GM12878 (cell line): ENCODE measurements around the gene PLEKHG2. TPM values are rescaled to one million over a fixed set of nuclear protein-coding genes. Genes with fewer than 3 reads are reported as not detected.
A peak's percentile ranks its signal among the peaks of the same experiment; 100 is the strongest.

Experiments
- ATAC-seq: fragments of 200-7000 bp; cut with Tn5 transposase; 3 replicates; pipeline ENCODE4 v1.9.1; 2020; ENCODE audit warnings: mild to moderate bottlenecking, moderate library complexity
- BruUV-seq: library from RNA; stranded (reverse); fragments of 400-500 nt; replicated peaks from 2 replicates; lab custom pipeline; 2021; lab: Mats Ljungman, UMichigan
- CTCF ChIA-PET: fragments of 300-600 bp; sonication (Branson Sonifier 250); formaldehyde crosslinking; extraction: SDS; loops from one replicate; lab custom pipeline; 2021; ENCODE audit warnings: inconsistent platforms; lab: Yijun Ruan, JAX
- POLR2A ChIA-PET: fragments of 350-600 bp; formaldehyde crosslinking; extraction: SDS; loops from one replicate; lab custom pipeline; 2021; ENCODE audit warnings: inconsistent platforms; lab: Charles Lee
- RAD21 ChIA-PET: fragments of 300-600 bp; sonication (Branson Sonifier 250); formaldehyde crosslinking; loops from one replicate; lab custom pipeline; 2023; ENCODE audit warnings: antibody characterized with exemption; ENCODE audit not compliant: unreplicated experiment; lab: Charles Lee
- SMC1A ChIA-PET: fragments of 300-600 bp; sonication (Branson Sonifier 250); formaldehyde crosslinking; loops from one replicate; lab custom pipeline; 2023; ENCODE audit not compliant: unreplicated experiment, uncharacterized antibody; lab: Charles Lee
- DNase-seq: peaks from one replicate; pipeline ENCODE4 v3.0.0-alpha.2; 2011; ENCODE audit warnings: low read depth, low spot score
- FAIRE-seq: peaks from 3 replicates; lab custom pipeline; 2011; peaks lifted over from hg19 to GRCh38; lab: Jason Lieb, UNC
- H2AFZ ChIP-seq: 2 replicates; pipeline ENCODE4 v1.6.0; 2011; ENCODE audit warnings: low read depth, low read length, control low read depth; ENCODE audit not compliant: control insufficient read depth
- H3K27ac ChIP-seq: 2 replicates; pipeline ENCODE4 v1.5.1; 2011; ENCODE audit warnings: control low read depth; ENCODE audit not compliant: control insufficient read depth, insufficient read depth
- H3K27me3 ChIP-seq, 2 experiments: replicated peaks in 1 of 2; 2 replicates each; pipeline versions ENCODE4 v1.6.0 to v1.6.1; 2011; ENCODE audit warnings: low read length in 1 of 2; ENCODE audit not compliant: control insufficient read depth in 2 of 2, insufficient read depth in 2 of 2
- H3K36me3 ChIP-seq, 2 experiments: 2 replicates each; pipeline ENCODE4 v1.5.1; 2011; ENCODE audit warnings: low read length in 1 of 2; ENCODE audit not compliant: control insufficient read depth in 2 of 2, insufficient read depth in 2 of 2
- H3K4me1 ChIP-seq: 2 replicates; pipeline ENCODE4 v1.6.1; 2011; ENCODE audit warnings: mild to moderate bottlenecking, low read length, moderate library complexity, mixed read lengths; ENCODE audit not compliant: control insufficient read depth, insufficient read depth
- H3K4me2 ChIP-seq: 2 replicates; pipeline ENCODE4 v1.6.0; 2011; ENCODE audit warnings: control low read depth; ENCODE audit not compliant: control insufficient read depth, insufficient read depth
- H3K4me3 ChIP-seq: fragments of 200-600 bp; sonication (generic); 2 replicates; pipeline ENCODE4 v1.5.1; 2016
- H3K79me2 ChIP-seq: 2 replicates; pipeline ENCODE4 v1.6.0; 2011; ENCODE audit warnings: low read length; ENCODE audit not compliant: control insufficient read depth, insufficient read depth
- H3K9ac ChIP-seq: 2 replicates; pipeline ENCODE4 v1.8.0; 2011; ENCODE audit warnings: low read length, control low read depth, mixed read lengths; ENCODE audit not compliant: control insufficient read depth, insufficient read depth
- H3K9me3 ChIP-seq: replicated peaks from 3 replicates; pipeline ENCODE4 v1.5.1; 2011; ENCODE audit warnings: mild to moderate bottlenecking, low read length; ENCODE audit not compliant: control insufficient read depth, insufficient read depth
- H4K20me1 ChIP-seq: 2 replicates; pipeline ENCODE4 v1.6.0; 2011; ENCODE audit not compliant: control insufficient read depth, insufficient read depth
- ATF7 ChIP-seq: fragments of 450-650 bp; IDR thresholded peaks from 2 replicates; pipeline ENCODE4 v1.6.1; 2016; ENCODE audit warnings: low read depth, mild to moderate bottlenecking
- BHLHE40 ChIP-seq, 2 experiments: fragments of 450-650 bp in 1 of 2; IDR thresholded peaks; 2 replicates each; pipeline ENCODE4 v1.6.1; 2011 to 2017; ENCODE audit warnings: low read depth in 2 of 2, borderline replicate concordance in 1 of 2, improper control_type of control experiment in 1 of 2, low read length in 1 of 2, mild to moderate bottlenecking in 1 of 2
- EGR1 ChIP-seq, 2 experiments: IDR thresholded peaks; 1 replicate in 1 of 2; 2 replicates in 1 of 2; pipeline ENCODE4 v1.6.1; 2011 to 2012; ENCODE audit warnings: low read depth in 2 of 2, low read length in 2 of 2, borderline replicate concordance in 1 of 2, mild to moderate bottlenecking in 1 of 2, moderate library complexity in 1 of 2
- EP300 ChIP-seq, 2 experiments: fragments of 150-350 bp in 1 of 2; IDR thresholded peaks; 2 replicates each; pipeline ENCODE4 v1.6.1; 2011 to 2012; ENCODE audit warnings: low read depth in 2 of 2, low read length in 2 of 2, borderline replicate concordance in 1 of 2, improper control_type of control experiment in 1 of 2, inconsistent platforms in 1 of 2; ENCODE audit not compliant: control insufficient read depth in 1 of 2
- EZH2 ChIP-seq: IDR thresholded peaks from 2 replicates; pipeline ENCODE4 v1.6.1; 2012; ENCODE audit warnings: low read depth, mild to moderate bottlenecking, control low read depth, inconsistent platforms, low read length, borderline replicate concordance; ENCODE audit not compliant: control insufficient read depth
- HDAC2 ChIP-seq: fragments of 200-600 bp; sonication (generic); IDR thresholded peaks from 2 replicates; pipeline ENCODE4 v1.6.1; 2017
- LARP7 ChIP-seq: fragments of 450-650 bp; IDR thresholded peaks from 2 replicates; pipeline ENCODE4 v1.6.1; 2017; ENCODE audit warnings: mild to moderate bottlenecking
- RAD51 ChIP-seq: fragments of 450-650 bp; IDR thresholded peaks from 2 replicates; pipeline ENCODE4 v1.6.1; 2016; ENCODE audit warnings: moderate library complexity, mild to moderate bottlenecking, inconsistent platforms
- SP1 ChIP-seq: IDR thresholded peaks from one replicate; pipeline ENCODE4 v1.6.1; 2011; ENCODE audit warnings: low read depth, low read length
- SRF ChIP-seq, 2 experiments: IDR thresholded peaks; 2 replicates each; pipeline ENCODE4 v1.6.1; 2011; ENCODE audit warnings: low read depth in 2 of 2, low read length in 2 of 2, mild to moderate bottlenecking in 1 of 2, moderate library complexity in 1 of 2
- STAT3 ChIP-seq: IDR thresholded peaks from 2 replicates; pipeline ENCODE4 v1.6.1; 2011; ENCODE audit warnings: low read depth, low read length, improper control_type of control experiment
- TCF3 ChIP-seq: IDR thresholded peaks from 2 replicates; pipeline ENCODE4 v1.6.1; 2012; ENCODE audit warnings: low read depth, mild to moderate bottlenecking, low read length, borderline replicate concordance; ENCODE audit not compliant: insufficient read depth
- ZNF384 ChIP-seq: IDR thresholded peaks from 2 replicates; pipeline ENCODE4 v1.6.1; 2012; ENCODE audit warnings: low read depth, mild to moderate bottlenecking, low read length, improper control_type of control experiment, borderline replicate concordance
- ZNF622 ChIP-seq: fragments of 450-650 bp; IDR thresholded peaks from 2 replicates; pipeline ENCODE4 v1.6.1; 2017; ENCODE audit warnings: mild to moderate bottlenecking, inconsistent platforms
- WGBS: methylation state at CpG from one replicate; pipeline ENCODE4 v1.1.6; 2016; ENCODE audit warnings: low lambda C conversion rate; ENCODE audit not compliant: insufficient replicate concordance, insufficient coverage; ENCODE audit errors: missing lambda C conversion rate; 5-methylcytosine and 5-hydroxymethylcytosine counted together
- in situ Hi-C: fragments of 300-500 bp; cut with MboI; formaldehyde crosslinking; loops from 9 replicates; pipeline ENCODE4 v1.14.3; 2018; ENCODE audit warnings: mixed read lengths
- intact Hi-C: fragments of 100-400 bp; cut with micrococcal nuclease; formaldehyde crosslinking; loops from one replicate; pipeline ENCODE4 v1.14.2; 2022; ENCODE audit not compliant: unreplicated experiment
- polyA plus RNA-seq, 11 experiments: library from polyadenylated mRNA; depleted of rRNA in 4 of 11; unstranded in 6 of 11; stranded (reverse) in 5 of 11; fragments of >200 nt; fragmentation: Nextera tagmentation in 4 of 11; fragmentation: Illumina TruSeq in 1 of 11; extraction: Ambion mirVana in 4 of 11; extraction: Trizol in 1 of 11; gene quantifications; 1 replicate in 1 of 11; 2 replicates in 10 of 11; pipeline versions ENCODE4 v1.2.1 to v1.2.3, GENCODE V29; 2011 to 2016; ENCODE audit warnings: inconsistent platforms in 2 of 11, missing spikeins in 2 of 11, low read depth in 1 of 11
- total RNA-seq, 4 experiments: library from RNA; depleted of rRNA in 3 of 4; stranded (reverse); fragments of >200 nt in 3 of 4; fragmentation: Illumina TruSeq in 1 of 4; extraction: Trizol in 1 of 4; gene quantifications; 2 replicates each; pipeline versions ENCODE4 v1.2.1 to v1.2.3, GENCODE V29; 2013 to 2021
- TF ChIP-seq, protein P1 (sequence below): fragments of 450-650 bp; IDR thresholded peaks from 2 replicates; pipeline ENCODE4 v1.6.1; 2016; ENCODE audit warnings: mild to moderate bottlenecking
- TF ChIP-seq, protein P2 (sequence below): fragments of 450-650 bp; IDR thresholded peaks from 2 replicates; pipeline ENCODE4 v1.6.1; 2018; ENCODE audit warnings: borderline replicate concordance, mild to moderate bottlenecking; ENCODE audit not compliant: partially characterized antibody

PLEKHG2 gene
- total and polyA plus RNA-seq, 10 of the 15 experiments (the other 5 are each of a cell fraction or from before 2014, with no cell fraction given): 3.0 to 62.5 (median 17.2) TPM

DNA sequence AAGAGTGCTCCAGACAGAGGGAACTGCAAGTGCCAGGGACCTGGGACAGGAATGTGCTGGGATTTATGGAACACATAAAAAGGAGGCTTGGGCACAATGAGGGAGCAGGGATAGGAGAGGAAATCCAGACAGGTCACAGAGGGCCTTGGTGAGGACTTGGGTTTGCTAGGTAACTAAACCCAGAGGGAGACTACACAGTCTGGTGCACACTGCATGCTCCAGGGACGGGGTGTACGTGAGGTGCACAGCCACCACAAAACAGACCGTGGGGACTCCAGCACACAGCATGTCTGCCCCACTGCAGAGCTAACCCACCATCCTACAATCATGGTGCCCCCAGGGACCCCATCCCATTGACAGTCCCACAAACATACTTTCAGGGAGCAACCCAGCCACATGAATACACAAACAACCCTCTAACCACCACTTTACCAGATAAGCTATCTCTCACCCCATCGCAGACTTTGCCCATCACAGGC, 11.4 kb upstream of the PLEKHG2 start (continued):
- TF ChIP-seq ATF7 (no peak), SRF (IDR thresholded peaks at IDR 0.05; ENCODE audit: low read depth in 2 of 2, low read length in 2 of 2) (no peak)

DNA sequence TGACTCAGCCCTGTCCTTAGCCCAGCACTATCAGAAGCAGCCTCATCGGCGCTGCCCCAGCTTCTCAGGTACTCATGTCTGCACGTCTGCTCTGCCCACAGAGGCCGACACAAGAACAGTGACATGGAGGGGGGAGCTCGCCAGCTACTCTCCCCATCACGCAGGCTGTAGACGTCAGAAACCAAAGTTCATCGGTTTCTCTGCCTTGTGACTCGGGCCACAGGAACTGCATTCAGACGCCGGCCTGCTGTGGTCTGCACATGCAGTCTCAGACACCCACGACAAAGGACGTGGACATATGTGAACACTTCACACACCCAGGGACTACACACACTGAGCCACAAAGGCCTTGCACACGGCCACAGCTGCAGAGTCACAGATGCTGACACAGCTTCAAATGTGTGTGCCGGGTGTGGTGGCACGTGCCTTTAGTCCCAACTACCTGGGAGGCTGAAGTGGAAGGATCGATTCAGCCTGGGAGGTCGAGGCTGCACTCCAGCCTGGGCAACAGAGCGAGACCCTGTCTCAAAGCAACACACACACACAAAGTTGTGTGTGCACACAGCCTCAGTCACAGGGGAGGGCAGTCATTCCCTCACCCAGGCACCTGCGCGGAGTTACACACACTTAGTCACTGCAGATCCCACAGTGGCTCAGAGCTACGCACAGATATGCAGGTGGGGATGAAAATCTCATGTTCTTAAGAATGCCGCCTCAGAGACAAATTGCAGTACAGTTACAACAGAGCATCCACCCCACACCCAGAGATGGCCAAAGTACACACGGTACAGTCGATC, 10.7 kb upstream of the PLEKHG2 start:
- intact Hi-C loops (loop anchor here (1.0 to 10.0 kb wide), 2 partner anchors 11 to 427 kb away; partner anchors contain the start of genes FBXO17 and PLEKHG2), in situ Hi-C loops (no loop called here)
- ATAC-seq: peak; percentile 57
- no TSS peak for BruUV-seq
- peaks cover 34% of the 10 kb centered on the region for H3K79me2 ChIP-seq
- H3K4me2 ChIP-seq: peak overlapping the region; percentile 100
- H3K27me3 ChIP-seq: no peaks in the 10 kb centered on the region
- no peak for DNase-seq
- H3K4me1 ChIP-seq: peaks cover 77% of the 10 kb centered on the region
- peak; percentile 71 for FAIRE-seq
- ChIA-PET CTCF (interaction anchor here (1.0 to 7.4 kb wide), 4 partner anchors 8 to 132 kb away, joined by 4 to 218 read pairs (median 14); partner anchors contain the start of genes EID2B and PLEKHG2), RAD21 (interaction anchor here (0.5 to 6.7 kb wide), 8 partner anchors 10 to 164 kb away, joined by 3 to 159 read pairs (median 4); partner anchors contain the start of genes EID2B, MED29, PAF1 and PLEKHG2), POLR2A (interaction anchor here (0.7 to 2.9 kb wide), 7 partner anchors 10 to 445 kb away, joined by 3 to 37 read pairs (median 12); partner anchors contain the start of genes FBL, MED29, PAF1 and PLEKHG2), SMC1A (interaction anchor here (0.8 to 8.7 kb wide), 2 partner anchors 10 to 844 kb away, joined by 3 to 146 read pairs; partner anchors contain the start of gene PLEKHG2)
- no peaks in the 10 kb centered on the region for H4K20me1 ChIP-seq
- 3% methylated on average over 25 of the region's 25 CpGs for WGBS
- peak overlapping the region; percentile 12; the same call in 1 of the 2 replicates for H3K4me3 ChIP-seq
- H3K9ac ChIP-seq: peak overlapping the region; percentile 90
- peak overlapping the region; percentile 100 for H3K27ac ChIP-seq
- H2AFZ ChIP-seq: peak overlapping the region; percentile 40
- 0 out of 4 replicates have a peak, but pooled peaks cover 0 to 5% of the 10 kb centered on the region in 2 experiments for H3K36me3 ChIP-seq
- no peaks in the 10 kb centered on the region for H3K9me3 ChIP-seq
- TF ChIP-seq HDAC2 (0 out of 2 replicates have a peak, but pooled peaks have one; percentile 21), RAD51 (0 out of 2 replicates have a peak, but pooled peaks have one; percentile 71), EP300 (IDR thresholded peaks at IDR 0.05; ENCODE audit: borderline replicate concordance in 1 of 2, control insufficient read depth in 1 of 2, low read depth in 2 of 2, low read length in 2 of 2) (peak; percentile 83 to 93; a peak in 3 of 4 replicates), EZH2 (no peak), BHLHE40 (IDR thresholded peaks at IDR 0.05; ENCODE audit: borderline replicate concordance in 1 of 2, low read depth in 2 of 2, low read length in 1 of 2) (peak; percentile 95 to 98), STAT3 (no peak), LARP7 (no peak), EGR1 (IDR thresholded peaks at IDR 0.05; ENCODE audit: borderline replicate concordance in 1 of 2, low read depth in 2 of 2, low read length in 2 of 2) (no peak; a peak in 1 of 3 replicates), SP1 (peak; percentile 32), ZNF384 (no peak), TCF3 (peak; percentile 55; the same call in 1 of the 2 replicates), ZNF622 (no peak)
- TF ChIP-seq, protein P1, sequence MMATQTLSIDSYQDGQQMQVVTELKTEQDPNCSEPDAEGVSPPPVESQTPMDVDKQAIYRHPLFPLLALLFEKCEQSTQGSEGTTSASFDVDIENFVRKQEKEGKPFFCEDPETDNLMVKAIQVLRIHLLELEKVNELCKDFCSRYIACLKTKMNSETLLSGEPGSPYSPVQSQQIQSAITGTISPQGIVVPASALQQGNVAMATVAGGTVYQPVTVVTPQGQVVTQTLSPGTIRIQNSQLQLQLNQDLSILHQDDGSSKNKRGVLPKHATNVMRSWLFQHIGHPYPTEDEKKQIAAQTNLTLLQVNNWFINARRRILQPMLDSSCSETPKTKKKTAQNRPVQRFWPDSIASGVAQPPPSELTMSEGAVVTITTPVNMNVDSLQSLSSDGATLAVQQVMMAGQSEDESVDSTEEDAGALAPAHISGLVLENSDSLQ: peak; percentile 37; the same call in 1 of the 2 replicates
- TF ChIP-seq, protein P2, sequence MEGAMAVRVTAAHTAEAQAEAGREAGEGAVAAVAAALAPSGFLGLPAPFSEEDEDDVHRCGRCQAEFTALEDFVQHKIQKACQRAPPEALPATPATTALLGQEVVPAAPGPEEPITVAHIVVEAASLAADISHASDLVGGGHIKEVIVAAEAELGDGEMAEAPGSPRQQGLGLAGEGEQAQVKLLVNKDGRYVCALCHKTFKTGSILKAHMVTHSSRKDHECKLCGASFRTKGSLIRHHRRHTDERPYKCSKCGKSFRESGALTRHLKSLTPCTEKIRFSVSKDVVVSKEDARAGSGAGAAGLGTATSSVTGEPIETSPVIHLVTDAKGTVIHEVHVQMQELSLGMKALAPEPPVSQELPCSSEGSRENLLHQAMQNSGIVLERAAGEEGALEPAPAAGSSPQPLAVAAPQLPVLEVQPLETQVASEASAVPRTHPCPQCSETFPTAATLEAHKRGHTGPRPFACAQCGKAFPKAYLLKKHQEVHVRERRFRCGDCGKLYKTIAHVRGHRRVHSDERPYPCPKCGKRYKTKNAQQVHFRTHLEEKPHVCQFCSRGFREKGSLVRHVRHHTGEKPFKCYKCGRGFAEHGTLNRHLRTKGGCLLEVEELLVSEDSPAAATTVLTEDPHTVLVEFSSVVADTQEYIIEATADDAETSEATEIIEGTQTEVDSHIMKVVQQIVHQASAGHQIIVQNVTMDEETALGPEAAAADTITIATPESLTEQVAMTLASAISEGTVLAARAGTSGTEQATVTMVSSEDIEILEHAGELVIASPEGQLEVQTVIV: no peak
